DMS 273 treated with DMSO at 0.1 percent for 48 hours (cell line): ENCODE data around the gene LIN28B.
"Not testable (repeated sequence)": the region's sequence is repeated elsewhere in the genome, so short reads cannot be mapped to it uniquely, and the experiment has no call there.

Experiments
- DNase-seq: peaks from one replicate; lab custom pipeline; 2025; lab: John Stamatoyannopoulos, UW

The LIN28B gene

DNA sequence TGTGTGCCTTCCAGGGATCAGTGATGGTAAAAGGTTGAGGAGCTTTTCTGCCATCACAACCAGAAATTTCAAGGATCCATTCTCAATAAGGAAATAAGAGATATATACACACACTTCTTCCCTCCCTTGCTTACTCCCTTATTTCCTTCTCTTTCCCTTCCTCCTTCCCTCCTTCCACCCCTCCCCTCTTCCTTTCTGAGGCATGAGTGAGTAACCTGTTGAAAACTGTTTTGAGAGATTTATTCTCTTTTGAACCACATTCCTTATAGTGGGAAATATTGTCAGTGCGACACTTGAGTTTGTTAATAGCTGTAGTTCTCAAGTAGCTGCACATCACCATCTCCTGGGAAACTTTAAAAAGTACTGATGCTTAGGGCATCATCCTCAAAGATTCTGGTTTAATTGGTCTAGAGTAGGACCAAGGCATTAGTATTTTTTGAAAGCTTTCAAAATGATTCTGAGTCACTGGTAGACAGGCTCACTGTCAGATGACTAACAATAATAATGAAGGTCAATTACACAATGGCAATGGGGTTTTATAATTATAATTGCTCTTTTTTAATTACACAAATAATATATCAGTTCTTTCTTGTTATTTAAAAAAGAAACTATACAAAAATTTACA lies 113.0 kb downstream of the LIN28B start:
- DNase-seq, result no peak

DNA sequence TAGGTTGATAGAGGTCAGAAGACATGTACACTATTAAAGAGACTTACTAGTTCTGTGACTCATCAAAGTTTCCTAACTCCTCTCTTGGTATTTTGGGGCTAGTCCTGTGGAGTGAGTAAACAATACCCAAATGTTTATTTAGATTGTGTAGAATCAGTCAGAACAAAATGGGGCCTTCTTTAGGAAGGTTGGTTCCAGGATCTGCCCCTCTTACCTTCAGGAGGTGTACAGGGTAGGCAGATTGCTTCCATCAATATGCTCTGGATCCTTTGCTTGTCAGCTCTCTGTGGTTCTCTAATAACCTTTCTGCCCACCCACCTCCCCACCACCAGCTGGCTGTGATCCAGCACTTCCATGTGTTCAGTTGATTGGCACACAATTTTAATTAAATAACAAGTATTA lies 115.9 kb downstream of the LIN28B start:
- no peak for DNase-seq

DNA sequence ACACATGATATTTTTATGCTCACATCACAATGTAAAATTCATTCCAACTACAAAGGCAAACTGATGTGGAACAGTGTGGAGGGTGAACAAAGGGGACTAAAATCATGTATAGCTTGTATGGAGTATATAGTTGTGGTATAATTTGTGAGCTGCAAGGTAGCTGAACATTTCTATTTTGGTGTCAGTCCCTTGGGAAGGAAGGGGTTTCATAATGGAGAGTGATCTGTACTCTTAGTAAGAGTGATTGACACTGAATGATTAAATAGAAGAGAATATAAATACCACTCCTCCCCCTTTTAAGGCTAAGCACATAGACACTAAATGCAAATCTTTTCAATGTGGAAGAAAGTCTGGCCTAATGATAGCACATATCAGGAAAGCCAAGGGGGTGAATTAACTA lies 118.3 kb downstream of the LIN28B start:
- no peak for DNase-seq

DNA sequence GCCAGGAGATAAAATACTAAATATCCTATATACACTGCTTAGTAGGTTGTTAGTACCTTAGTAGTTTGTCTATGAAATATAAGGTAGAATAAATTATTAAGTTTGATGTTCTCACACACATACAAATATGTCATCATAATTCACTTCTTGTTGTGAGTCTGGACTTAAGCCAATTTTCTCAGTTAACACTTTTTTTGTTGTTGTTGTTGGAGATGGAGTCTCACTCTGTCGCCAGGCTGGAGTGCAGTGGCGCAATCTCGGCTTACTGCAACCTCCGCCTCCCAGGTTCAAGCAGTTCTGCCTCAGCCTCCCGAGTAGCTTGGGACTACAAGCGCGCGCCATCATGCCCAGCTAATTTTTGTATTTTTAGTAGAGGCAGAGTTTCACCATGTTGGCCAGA lies 119.5 kb downstream of the LIN28B start:
- DNase-seq, result not testable (repeated sequence)

DNA sequence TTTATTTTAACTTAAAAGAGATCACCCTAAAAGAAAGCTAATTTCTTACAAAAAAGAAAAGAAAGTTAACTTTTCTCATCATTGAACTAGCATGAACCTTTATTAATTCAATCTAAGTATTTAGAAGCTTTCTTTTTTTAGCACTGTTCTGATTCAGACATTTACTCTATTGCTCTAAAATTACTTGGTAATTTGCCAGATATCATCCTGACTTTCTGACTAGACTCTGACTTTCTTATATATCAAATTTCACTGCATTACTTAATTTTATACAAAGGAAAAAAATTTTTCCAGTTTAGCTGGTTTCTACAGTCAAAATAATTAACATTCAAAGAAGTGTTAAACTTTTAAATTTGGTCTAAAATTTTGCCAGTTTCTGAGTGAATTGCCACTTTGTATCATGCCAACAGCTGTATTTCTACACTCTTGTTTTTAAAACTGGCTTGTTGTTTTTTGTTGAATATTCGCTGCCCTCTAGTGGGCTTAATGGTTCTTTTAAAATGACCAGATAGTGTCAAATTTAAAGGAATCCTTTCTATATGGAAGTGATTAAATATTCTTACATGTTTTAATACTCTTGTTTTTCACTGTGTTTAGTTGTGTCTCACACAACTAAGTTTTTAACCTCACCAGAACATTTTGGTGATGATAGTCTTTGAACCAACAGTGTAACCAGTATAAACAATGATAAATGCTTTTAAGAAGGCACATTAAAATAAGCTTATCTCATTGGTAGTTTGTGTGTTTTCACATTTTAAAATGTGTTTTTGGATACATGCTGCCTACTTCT lies 120.9 kb downstream of the LIN28B start:
- peak; percentile 59 for DNase-seq

DNA sequence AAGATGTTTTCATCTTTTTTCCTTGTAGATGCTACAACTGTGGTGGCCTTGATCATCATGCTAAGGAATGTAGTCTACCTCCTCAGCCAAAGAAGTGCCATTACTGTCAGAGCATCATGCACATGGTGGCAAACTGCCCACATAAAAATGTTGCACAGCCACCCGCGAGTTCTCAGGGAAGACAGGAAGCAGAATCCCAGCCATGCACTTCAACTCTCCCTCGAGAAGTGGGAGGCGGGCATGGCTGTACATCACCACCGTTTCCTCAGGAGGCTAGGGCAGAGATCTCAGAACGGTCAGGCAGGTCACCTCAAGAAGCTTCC lies 121.4 kb downstream of the LIN28B start:
- DNase-seq, result no peak

DNA sequence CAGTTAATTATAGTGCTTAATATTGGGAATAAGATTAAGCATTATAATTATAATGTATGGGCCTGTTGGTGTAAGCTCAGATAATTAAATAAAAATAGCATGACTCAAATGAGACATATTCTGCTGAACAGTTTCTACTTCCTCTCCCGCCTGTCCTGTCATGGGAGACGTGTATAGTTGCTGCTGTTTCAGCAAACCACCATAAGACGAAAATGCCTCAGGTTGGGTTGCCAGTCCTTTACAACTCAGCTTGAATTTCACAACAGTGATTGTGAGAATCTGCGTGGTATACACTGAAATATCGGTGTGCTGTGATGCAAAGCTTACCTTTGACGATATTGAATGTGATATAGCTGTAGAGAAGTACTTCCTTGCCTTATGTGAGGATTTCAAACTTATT lies 123.4 kb downstream of the LIN28B start:
- no peak for DNase-seq

DNA sequence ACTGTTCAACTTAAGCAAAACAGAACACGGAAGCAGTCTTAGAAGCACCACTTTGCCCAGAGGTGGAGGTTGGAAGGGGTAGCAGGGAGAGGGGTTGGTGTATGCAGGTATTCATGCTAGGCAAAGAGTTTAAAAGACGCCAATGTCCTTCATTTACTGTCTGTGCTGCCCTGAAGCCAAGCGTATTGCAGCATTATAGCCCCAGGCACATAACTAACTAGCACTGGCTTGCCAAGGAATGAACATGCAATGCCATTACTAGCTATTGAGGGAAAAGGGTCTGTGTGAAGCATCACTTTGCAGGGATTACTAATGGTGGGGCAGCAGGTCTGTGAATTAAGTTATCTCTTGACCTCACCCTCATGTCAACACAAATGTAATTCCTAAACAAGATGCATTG lies 124.8 kb downstream of the LIN28B start:
- not testable (repeated sequence) for DNase-seq

DNA sequence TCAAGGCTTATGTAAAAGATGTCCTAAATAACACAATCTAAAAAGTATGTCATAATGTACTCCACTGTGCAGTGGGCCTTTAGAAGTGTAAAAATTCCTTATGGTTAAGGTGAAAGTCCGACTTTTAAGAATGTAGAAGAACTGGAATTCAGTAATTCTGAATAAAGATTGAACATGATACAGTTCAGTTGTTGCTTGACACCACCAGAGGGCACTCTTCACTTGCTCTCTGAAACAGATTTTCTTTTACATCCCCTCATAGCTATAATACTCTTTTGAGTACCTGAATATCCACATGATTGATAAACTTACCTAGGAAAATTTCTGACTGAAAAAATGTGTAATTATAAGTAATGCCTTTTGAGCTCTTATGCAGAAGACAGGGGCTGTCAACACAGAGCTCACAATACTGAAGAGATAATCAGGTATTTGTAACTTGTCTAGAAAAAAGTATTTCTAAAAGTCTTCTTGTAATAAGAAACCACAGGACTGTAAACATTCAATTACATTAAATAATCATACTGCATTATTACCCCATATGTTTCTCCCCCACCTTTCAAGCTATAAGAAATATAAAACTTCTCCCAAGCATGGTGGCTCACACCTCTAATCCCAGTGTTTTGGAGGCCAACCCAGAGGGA lies 130.8 kb downstream of the LIN28B start:
- DNase-seq, result no peak

DNA sequence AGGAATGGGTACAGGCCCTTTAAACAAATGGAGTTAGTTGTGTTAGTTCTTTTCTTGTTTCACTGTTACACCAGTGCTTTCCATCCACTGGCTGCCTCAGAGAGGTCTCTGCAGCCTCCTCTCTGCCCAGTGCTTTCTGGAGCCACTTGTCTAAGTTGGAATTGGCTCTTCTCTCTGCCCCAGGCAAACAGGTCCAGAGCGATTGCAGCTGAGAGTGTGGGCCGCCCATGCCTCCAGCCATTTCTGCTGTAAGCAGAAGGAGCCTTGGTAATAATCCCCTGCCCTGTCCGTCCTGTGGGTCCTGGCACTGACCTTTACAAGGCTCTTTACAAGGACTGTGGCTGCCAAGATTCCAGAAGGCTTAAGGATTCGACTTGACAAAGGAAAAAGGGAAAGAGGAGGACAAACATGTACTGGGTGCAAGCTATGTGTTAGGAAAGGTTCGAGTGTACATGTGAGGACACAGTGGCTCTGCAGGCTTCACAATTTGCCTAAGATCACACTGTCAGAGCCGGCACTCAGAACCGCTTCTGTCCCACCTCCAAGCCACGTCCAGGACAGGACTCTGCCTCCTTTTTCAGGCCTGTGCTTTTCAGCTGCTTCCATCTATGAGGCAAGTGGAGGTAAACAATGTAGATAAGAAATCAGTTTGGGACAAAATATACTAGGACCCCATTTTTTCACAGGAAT lies 134.4 kb downstream of the LIN28B start:
- DNase-seq, result no peak

DNA sequence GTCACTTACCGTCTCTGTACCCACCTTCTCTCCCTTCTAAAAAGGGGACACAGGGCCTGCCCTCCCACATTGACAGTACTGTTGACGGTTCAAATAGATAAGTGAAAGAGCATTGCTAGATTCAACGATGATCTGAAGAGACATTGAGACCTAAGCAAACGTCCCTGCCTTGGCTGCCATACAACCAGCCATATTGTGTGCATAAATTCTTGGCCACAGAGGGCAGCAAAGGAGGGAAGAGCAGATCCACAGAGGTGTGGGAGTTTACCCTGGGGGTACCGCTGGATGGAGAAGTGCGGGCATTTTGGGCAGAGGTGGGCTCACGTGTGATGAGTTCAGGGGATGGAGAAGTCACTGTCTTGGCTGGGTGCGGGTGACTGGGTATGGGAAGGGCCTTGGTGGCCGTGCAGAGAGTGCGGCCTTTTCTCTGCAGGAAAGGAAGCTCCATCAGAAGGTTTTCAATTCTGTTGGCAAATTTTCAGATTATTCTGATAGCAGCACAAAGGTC lies 137.3 kb downstream of the LIN28B start:
- no peak for DNase-seq

DNA sequence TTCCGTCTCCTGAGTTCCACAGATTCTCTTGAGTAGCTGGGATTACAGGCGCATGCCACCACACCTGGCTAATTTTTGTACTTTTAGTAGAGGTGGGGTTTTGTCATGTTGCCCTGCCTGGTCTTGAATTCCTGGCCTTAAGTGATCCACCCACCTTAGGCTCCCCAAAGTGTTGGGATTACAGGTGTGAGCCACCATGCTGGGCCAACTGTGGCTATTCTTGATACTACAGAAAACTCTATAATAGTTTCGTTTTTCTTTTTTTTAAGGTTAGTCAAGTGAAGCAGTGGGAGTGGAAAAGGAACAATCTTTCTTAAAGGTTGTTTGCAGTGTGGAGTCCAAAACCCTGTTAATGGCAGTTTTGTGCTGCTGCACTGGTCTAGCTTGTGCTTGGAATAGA lies 138.2 kb downstream of the LIN28B start:
- no peak for DNase-seq

DNA sequence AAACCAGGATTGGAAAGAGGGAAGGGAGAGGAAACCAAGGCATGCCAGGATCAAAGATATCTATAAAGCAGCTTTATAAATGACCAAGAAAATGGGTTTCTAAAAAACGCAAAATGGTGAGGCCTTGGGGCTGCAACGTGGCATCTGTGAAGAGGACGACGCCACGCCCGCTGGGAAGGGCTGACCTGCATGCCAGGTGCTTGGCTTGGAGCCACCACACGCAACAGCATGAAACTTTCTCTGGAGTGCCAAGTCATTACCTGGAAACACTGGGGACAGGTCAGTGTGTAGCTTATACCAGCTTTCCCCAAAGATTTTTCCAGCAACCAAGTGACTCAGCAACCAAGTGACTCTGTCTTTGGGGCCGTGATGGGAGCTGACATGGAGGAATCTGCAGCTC lies 140.4 kb downstream of the LIN28B start:
- DNase-seq, result no peak

DNA sequence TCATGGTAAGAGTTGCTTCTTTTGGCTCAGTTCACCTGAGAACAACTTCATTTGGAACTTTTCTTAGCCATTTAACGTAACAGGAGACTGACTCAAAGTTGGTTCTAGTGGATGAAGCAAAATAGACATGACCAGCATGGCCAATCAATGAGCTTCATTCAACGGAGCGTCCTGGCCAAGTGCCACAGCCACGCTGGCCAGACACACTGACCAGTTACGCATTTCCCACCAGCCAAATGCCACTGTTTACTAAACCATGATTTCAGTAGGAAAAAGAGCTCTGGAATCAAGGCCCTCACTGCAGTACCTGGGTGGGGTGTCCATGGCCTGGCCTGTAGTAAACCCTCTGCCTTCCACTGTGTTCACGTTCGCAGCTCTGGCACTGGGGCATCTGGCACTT lies 142.5 kb downstream of the LIN28B start:
- DNase-seq, result no peak

DNA sequence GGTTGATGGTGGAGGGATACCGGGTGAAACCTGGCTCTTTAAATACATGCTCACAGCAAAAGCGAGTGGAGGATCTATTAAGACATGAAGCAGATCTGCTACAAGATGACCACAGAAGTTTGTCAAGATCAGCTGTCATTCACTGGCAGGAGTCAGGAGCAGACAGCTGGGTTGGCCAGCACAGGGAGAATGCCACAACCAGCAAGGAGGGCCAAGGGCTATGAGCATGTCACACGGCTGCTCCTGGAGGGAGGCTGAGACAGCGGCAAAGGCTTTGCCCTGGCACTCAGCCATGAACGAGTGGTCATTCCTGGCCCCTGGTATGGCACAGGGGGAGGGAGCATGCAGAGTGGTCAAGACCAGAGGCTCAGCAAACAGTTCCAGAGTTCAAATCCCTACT lies 145.3 kb downstream of the LIN28B start:
- no peak for DNase-seq

DNA sequence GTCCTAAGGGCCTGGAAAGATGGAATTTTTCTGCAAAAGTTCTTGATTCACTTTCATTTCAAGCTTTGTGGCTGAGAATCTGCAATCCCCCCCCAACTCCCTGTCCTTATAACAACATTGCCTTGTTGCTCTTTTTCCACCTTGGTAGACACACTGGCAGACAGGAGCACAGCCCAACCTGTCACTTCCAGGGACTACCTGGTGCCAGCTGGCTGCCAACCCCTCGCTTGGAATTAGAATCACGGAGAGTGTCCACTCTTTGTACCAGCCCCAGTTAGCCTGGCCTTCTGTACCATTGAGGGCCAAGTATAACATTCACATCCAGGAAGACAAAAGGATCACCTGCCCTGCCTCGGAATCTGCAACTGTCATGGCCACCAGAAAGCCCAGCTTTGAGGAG lies 148.2 kb downstream of the LIN28B start:
- no peak for DNase-seq

DNA sequence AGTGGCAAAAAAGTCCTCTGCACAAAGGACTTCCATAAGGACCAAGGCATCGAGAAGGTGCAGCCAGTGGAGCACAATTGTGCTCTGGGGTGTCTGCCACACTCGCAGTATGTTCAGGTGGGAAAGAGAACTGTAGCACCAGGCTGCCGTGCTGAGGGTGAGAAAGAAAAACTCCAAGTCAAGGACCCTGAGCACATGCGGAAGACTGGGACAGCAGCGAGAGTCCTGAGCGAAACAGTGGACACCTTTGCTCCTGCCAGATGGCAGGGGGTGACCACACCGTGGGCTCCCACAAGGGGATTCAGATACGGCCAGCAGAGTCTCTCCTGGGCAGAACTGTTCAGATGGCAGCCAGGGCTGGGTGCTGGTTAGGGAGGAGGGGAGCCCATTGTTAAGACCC lies 149.4 kb downstream of the LIN28B start:
- no peak for DNase-seq

DNA sequence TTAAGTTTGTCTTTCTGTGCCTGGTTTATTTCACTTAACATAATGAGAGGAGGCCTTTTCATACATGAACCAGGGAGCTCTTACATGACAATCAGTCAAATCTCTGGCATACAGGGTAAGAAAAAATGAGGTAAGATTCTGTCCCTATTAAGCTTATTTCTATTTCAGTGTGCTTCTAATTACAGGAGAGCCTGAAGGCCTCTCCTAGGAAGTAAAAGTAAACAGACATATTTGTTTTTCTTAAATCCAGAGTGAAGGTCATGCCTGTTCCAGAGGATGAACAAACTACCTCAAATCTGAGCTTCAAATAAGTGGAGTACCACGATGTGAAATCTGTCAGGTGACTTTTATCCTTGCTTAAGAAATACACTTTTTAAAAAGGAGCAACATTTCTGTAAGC lies 150.3 kb downstream of the LIN28B start:
- DNase-seq, result no peak

DNA sequence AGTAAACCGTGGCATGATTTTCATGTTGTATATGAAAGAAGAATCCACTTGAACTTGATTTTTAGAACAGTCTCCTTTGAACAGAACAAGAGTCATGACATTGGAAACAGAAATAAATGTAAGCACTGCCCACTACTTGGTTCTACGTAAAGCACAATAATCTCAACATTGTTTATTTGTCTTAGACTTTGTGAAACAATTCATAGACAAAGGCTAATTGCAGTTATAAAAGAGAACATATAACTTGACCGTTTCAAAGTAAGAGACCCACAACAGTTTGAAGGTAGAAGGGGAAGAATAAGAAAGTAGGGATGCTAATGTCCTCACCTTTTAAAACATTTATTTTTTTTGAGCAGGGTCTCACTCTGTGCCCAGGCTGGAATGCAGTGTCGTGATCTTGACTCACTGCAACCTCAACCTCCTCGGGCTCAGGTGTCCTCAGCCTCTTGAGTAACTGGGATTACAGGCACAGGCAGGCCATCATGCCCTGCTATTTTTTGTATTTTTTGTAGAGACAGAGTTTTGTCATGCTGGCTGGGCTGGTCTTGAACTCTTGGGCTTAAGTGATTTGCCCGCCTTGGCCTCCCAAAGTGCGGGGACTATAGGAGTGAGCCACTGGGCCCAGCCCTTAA lies 151.8 kb downstream of the LIN28B start:
- DNase-seq, result no peak

DNA sequence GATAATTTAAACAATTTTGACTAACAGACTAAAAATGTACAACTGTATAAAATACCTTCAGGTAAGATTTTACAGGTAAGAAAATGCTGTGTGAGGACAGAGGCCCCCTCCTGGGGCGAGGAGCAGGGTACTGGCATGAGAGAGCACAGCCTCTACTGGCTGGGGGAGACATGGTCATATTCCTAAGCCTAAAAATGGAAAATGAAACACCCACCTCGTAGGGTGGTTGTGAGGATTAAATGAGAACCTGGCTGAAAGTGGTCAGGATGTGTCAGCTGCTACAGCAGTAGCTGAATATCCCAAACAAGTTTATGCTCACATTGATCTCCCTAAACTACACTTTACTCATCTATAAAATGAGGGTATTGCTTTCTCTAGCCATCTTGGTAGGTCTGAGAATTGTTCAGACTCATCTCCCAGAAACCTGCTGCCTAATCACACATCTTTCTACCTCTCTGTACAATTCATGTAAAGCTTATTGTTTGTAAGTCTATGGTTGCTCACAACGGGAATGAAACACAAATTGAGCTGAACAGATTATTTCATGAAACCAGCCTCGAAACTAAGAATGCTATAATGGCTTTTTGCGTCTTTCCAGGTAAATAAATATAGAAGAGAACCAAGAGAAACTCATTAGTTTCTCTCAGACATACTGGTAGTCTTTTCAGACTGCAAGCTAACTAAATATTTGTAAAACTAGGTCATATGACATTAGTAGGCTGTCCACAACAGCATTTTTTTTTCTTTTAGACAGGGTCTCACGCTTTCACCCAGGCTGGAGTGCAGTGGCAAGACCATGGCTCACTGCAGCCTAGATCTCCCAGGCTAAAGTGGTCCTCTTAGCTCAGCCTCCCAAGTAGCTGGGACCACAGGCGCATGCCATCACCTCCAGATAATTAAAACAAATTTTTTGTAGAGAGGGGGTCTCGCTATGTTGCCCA lies 153.3 kb downstream of the LIN28B start:
- no peak for DNase-seq

DNA sequence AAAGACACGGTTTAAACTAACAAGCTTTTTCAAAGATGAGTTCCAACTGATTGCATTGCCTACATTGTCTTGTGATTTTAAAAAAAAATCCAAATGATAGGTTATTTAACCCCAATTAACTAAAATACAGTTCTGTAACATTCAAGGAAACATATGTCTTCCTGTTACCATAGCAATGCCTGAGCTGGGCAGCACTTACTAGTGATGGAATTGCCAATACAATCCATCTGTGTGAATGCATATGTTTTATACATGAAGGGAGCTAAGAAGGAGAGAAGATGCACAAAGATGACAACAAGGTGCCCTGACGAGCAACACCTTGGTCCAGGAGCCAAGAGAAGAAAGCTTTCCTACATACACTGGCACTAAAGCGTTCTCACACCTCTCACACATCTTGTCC lies 154.2 kb downstream of the LIN28B start:
- DNase-seq, result no peak
